NCI-H2081 treated with DMSO at 0.1 percent for 48 hours (cell line): ENCODE data around the gene ATP6V1G3.
"Not testable (repeated sequence)": the region's sequence is repeated elsewhere in the genome, so short reads cannot be mapped to it uniquely, and the experiment has no call there.

ENCODE experiments used
- DNase-seq: peaks from one replicate; lab custom pipeline; 2025; lab: John Stamatoyannopoulos, UW

The ATP6V1G3 gene

DNA sequence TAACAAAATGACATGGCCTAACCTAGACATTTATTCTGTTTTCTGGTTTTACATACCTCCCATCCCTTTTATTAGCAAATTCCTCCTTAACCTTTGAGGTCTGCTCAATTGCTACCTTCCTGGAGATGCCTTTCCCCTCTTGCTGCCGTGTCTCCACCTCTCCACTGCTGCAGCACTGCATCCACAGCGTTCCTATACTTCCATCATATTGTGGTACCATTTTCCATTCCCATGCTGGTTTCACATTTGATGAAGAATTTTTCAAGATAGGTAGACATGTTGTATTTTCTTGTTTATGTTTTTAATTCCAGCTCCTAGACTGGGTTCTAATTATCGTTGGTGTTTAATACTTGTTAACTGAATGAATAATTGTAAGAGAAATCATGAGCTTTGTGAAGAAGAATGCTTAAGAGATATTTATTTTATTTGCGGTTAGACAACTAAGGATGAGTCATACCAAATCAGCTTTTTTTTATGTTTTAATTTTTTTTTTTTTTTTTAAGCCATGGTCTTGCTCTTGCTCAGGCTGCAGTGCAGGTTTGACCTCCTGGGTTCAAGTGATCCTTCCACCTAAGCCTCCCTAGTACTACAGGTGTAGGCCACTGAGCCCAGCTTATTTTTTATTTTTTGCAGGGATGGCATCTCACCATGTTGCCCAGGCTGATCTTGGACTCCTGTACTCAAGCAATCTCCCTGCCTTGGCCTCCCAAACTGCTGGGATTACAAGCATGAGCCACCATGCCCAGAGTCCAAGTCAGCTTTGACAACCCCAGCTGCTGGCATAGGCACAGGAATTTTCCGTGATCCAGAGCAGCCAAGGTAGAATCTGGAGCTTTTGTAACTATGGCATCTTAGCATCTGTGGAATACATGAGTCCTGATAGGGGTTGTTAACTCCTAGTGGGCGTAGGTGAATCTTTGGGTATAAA is 44.0 kb downstream of the ATP6V1G3 start:
- DNase-seq = no peak

- DNase-seq = no peak
These were observed 44.8 kb downstream of the ATP6V1G3 start for GRCh38 chr1:198495631-198496030.

- no peak for DNase-seq
These were observed 45.8 kb downstream of the ATP6V1G3 start for GRCh38 chr1:198494658-198495103.

GRCh38 chr1:198494139-198494538 is 46.3 kb downstream of the ATP6V1G3 start:
- DNase-seq = no peak

GRCh38 chr1:198493329-198493728 is 47.2 kb downstream of the ATP6V1G3 start:
- DNase-seq = no peak

- DNase-seq = no peak
These were observed 47.6 kb downstream of the ATP6V1G3 start for GRCh38 chr1:198492872-198493271.

GRCh38 chr1:198491596-198491995 is 48.9 kb downstream of the ATP6V1G3 start:
- DNase-seq = no peak

- no peak for DNase-seq
These were observed 49.5 kb downstream of the ATP6V1G3 start for GRCh38 chr1:198491028-198491427.

DNA sequence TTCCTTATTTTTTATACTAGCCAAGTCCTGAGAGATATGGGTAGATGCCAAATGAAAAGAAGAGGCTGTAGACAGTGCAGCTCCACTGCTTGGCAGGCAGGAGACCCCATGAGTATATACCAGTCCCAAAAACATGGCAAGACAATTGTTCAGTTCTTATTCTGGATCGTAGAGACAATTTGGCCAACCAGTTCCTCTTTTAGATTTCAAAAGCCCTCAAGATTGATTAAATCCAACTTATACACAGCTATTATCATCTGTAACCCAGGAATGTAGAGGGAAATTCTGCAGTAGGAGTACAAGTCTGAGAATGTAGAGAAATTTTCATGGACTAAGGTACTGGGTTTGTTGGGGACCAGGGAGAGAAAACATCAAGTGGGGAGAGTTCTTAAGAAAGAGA is 50.3 kb downstream of the ATP6V1G3 start:
- DNase-seq = no peak

DNA sequence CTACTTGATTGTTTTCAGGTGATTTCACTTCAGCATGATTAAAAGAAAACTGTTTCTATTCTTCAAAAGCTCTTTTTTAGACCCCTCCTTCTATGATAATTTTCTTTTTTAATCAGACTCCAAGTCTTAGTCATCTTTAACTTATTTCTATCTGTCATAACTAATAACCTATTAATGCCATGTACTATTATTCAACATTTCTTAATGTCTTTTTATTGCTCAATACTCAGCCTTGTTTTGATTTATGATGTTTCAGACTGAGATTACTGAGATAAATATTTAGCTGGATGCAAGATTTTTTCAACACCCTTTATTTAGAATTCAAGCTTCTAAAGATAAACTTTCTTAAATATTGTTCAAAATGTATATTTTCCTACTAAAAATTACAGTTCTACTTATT is 53.6 kb downstream of the ATP6V1G3 start:
- DNase-seq = no peak

DNA sequence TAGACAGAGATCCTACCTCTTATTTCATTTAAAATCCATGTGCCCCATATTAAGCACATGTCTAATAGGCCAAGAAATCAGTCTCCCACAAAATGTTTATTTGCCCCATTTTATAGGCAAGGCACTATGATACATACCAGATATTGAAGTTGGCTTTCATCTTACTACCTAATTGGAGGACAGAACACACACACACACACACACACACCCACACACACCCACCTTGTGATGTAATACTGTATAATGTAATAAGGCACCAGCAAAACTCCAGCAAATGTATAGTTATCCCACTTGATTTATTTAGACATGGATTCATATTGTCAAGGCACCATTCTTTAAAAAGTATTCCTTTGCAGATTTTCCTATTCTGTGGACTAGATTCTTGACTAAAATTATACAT is 56.8 kb downstream of the ATP6V1G3 start:
- no peak for DNase-seq

- DNase-seq = no peak
These were observed 57.5 kb downstream of the ATP6V1G3 start for GRCh38 chr1:198483006-198483405.

DNA sequence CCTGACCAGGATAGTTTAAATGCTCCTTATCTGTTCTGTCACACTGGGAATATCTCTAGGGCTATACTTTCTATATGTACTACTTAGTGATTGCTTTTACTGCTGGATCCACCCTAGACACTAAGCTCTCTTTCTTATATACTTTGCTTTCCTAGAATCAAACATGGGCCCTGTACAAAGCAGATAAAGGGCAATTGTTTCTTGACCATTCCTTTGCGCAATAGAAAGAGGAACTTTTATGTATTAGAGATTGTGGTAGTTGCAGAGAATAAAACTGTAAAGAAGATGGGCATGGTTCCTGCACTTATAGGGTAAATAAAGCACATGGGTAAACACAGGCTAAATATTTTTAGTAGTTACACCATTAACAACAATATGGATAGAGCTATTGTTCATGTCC is 58.8 kb downstream of the ATP6V1G3 start:
- no peak for DNase-seq

- no peak for DNase-seq
These were observed 59.6 kb downstream of the ATP6V1G3 start for GRCh38 chr1:198480876-198481275.

DNA sequence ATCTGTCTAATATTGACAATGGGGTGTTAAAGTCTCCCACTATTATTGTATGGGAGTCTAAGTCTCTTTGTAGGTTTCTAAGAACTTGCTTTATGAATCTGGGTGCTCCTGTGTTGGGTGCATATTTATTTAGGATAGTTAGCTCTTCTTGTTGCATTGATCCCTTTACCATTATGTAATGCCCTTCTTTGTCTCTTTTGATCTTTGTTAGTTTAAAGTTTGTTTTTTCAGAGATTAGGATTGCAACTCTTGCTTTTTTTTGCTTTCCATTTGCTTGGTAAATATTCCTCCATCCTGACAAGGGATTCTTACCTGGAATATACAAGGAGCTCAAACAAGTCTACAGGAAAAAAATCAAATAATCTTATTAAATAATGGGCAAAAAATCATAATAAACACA is 63.1 kb downstream of the ATP6V1G3 start:
- DNase-seq = not testable (repeated sequence)
